ENCODE results near the gene ACAP1. TPM values are rescaled to one million over a fixed set of nuclear protein-coding genes. Genes with fewer than 3 reads are reported as not detected.
A peak's percentile ranks its signal among the peaks of the same experiment; 100 is the strongest.

ACAP1 gene
- total RNA-seq, 6 experiments from 2014 or later, result 3.2 to 6.4 (median 4.9) TPM

GRCh38 chr17:7292194-7292593, 44.1 kb upstream of the ACAP1 start:
- TF ChIP-seq CTCF (IDR thresholded peaks at IDR 0.05), result no peak
- Mint-ChIP-seq H3K4me3 (no peak overlapping the region), H3K36me3 (ENCODE audit: low read depth) (no peaks in the 10 kb centered on the region), H3K27ac (no peak overlapping the region), H3K9me3 (no peaks in the 10 kb centered on the region), H3K4me1 (ENCODE audit: low read depth) (peaks cover 11% of the 10 kb centered on the region), H3K27me3 (ENCODE audit: insufficient read depth) (peaks cover 61% of the 10 kb centered on the region)
- no peak for DNase-seq

- H3K4me1 Mint-ChIP-seq (ENCODE audit: low read depth), result peaks cover 11% of the 10 kb centered on the region
- peaks cover 55% of the 10 kb centered on the region for H3K27me3 Mint-ChIP-seq (ENCODE audit: insufficient read depth)
- no peak for DNase-seq
- no peak overlapping the region for H3K4me3 Mint-ChIP-seq
- H3K36me3 Mint-ChIP-seq (ENCODE audit: low read depth), result no peaks in the 10 kb centered on the region
- no peaks in the 10 kb centered on the region for H3K9me3 Mint-ChIP-seq
- TF ChIP-seq CTCF (IDR thresholded peaks at IDR 0.05), result no peak
- H3K27ac Mint-ChIP-seq, result no peak overlapping the region
Measured at GRCh38 chr17:7292729-7293128, 43.6 kb upstream of the ACAP1 start.

- H3K27me3 Mint-ChIP-seq (ENCODE audit: insufficient read depth), result peaks cover 51% of the 10 kb centered on the region
- H3K36me3 Mint-ChIP-seq (ENCODE audit: low read depth), result no peaks in the 10 kb centered on the region
- no peaks in the 10 kb centered on the region for H3K9me3 Mint-ChIP-seq
- no peak for DNase-seq
- no peak overlapping the region for H3K4me3 Mint-ChIP-seq
- H3K27ac Mint-ChIP-seq, result no peak overlapping the region
- H3K4me1 Mint-ChIP-seq (ENCODE audit: low read depth), result peaks cover 11% of the 10 kb centered on the region
- TF ChIP-seq CTCF (IDR thresholded peaks at IDR 0.05), result no peak
Measured at GRCh38 chr17:7293159-7293558, 43.2 kb upstream of the ACAP1 start.

GRCh38 chr17:7293816-7294613, 42.3 kb upstream of the ACAP1 start:
- Mint-ChIP-seq H3K4me3 (no peak overlapping the region), H3K4me1 (ENCODE audit: low read depth) (peaks cover 11% of the 10 kb centered on the region), H3K27me3 (ENCODE audit: insufficient read depth) (peaks cover 47% of the 10 kb centered on the region)

GRCh38 chr17:7294614-7295153, 41.6 kb upstream of the ACAP1 start, which contains the start of gene YBX2:
Gene YBX2, minus strand, starts transcription at chr17:7294639. Its CDS starts 139 bp downstream, at chr17:7294500.
- Mint-ChIP-seq H3K27me3 (ENCODE audit: insufficient read depth) (peaks cover 48% of the 10 kb centered on the region), H3K4me3 (peak within 1 kb of the TSS; percentile 66; the same call in 1 of the 2 replicates), H3K4me1 (ENCODE audit: low read depth) (peaks cover 11% of the 10 kb centered on the region), H3K36me3 (ENCODE audit: low read depth) (no peaks in the 10 kb centered on the region), H3K27ac (no peak within 1 kb of the TSS), H3K9me3 (no peaks in the 10 kb centered on the region)
- DNase-seq, result no peak
- TF ChIP-seq CTCF (IDR thresholded peaks at IDR 0.05), result no peak

More at GRCh38 chr17:7293816-7294613, 42.3 kb upstream of the ACAP1 start:
- Mint-ChIP-seq H3K9me3 (no peaks in the 10 kb centered on the region), H3K27ac (no peak overlapping the region), H3K36me3 (ENCODE audit: low read depth) (no peaks in the 10 kb centered on the region)
- no peak for TF ChIP-seq CTCF (IDR thresholded peaks at IDR 0.05)
- DNase-seq, result no peak

Measured in HFFc6 (cell line).